ENCODE data around the gene TRIM39. TPM values are rescaled to one million over a fixed set of nuclear protein-coding genes. Genes with fewer than 3 reads are reported as not detected.

The TRIM39 gene
- total and polyA plus RNA-seq, 2 of the 4 experiments (the other 2 are of a cell fraction) = 7.5 to 10.0 TPM

DNA sequence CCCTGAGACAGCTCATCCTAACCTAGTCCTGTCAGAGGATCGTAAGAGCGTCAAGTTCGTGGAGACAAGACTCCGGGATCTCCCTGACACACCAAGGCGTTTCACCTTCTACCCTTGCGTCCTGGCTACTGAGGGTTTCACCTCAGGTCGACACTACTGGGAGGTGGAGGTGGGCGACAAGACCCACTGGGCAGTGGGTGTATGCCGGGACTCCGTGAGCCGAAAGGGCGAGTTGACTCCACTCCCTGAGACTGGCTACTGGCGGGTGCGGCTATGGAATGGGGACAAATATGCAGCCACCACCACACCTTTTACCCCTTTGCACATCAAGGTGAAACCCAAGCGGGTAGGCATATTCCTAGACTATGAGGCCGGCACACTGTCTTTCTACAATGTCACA, 15.0 kb downstream of the TRIM39 start:
- Histone ChIP-seq H2AFZ (replicated peaks; ENCODE audit: low read length, poor library complexity) (no peak overlapping the region), H3K9me1 (ENCODE audit: insufficient read depth, low read length) (peaks cover 7% of the 10 kb centered on the region), H2BK120ac (ENCODE audit: low read depth, low read length) (no peak overlapping the region), H3K9ac (ENCODE audit: low read depth, low read length) (no peak overlapping the region), H3K4me3 (ENCODE audit: insufficient read depth, low read depth, low read length) (no peak overlapping the region), H3K18ac (ENCODE audit: low read depth, low read length) (no peak overlapping the region), H3K9me3 (ENCODE audit: control insufficient read depth, insufficient read depth, low read length) (no peaks in the 10 kb centered on the region), H3K27me3 (ENCODE audit: control insufficient read depth, insufficient read depth, low read length) (no peaks in the 10 kb centered on the region), H2BK15ac (ENCODE audit: low read depth, low read length) (no peak overlapping the region), H3K36me3 (ENCODE audit: control insufficient read depth, insufficient read depth, low read length) (peaks cover 25% of the 10 kb centered on the region), H4K20me1 (ENCODE audit: insufficient read depth, low read length) (no peaks in the 10 kb centered on the region), H2BK20ac (ENCODE audit: low read depth, low read length) (no peak overlapping the region), H2BK5ac (ENCODE audit: low read depth, low read length, poor library complexity, severe bottlenecking) (no peak overlapping the region), H2AK5ac (ENCODE audit: low read depth, low read length) (no peak overlapping the region), H3K79me1 (ENCODE audit: low read depth in 1 of 2, low read length in 2 of 2) (peaks cover 8 to 10% of the 10 kb centered on the region in 2 experiments; a peak in 3 of 4 replicates), H3K23ac (ENCODE audit: low read depth, low read length) (no peak overlapping the region), H4K8ac (ENCODE audit: low read depth in 2 of 2, low read length in 2 of 2) (no peak overlapping the region), H3K56ac (ENCODE audit: extremely low read depth, insufficient read depth, low read length) (no peak overlapping the region), H3K27ac (ENCODE audit: insufficient read depth, low read length) (no peak overlapping the region), H4K91ac (ENCODE audit: insufficient read depth, low read depth, low read length) (no peak overlapping the region), H3K4ac (ENCODE audit: low read depth, low read length) (no peak overlapping the region), H3K4me2 (ENCODE audit: low read depth, low read length) (no peak overlapping the region), H4K5ac (ENCODE audit: low read depth, low read length) (no peak overlapping the region), H3K4me1 (ENCODE audit: control insufficient read depth, insufficient read depth, low read length) (no peaks in the 10 kb centered on the region), H2AK9ac (replicated peaks; ENCODE audit: low read depth, low read length, poor library complexity) (no peak overlapping the region), H3K14ac (replicated peaks; ENCODE audit: low read depth, low read length) (no peak overlapping the region)
- BruUV-seq (replicated peaks) = no TSS peak
- ATAC-seq (ENCODE audit: low read depth) (no peak), DNase-seq (no peak)
- dilution Hi-C loops (cut with HindIII; ENCODE audit: low sequenced_read_pairs, unreplicated experiment) (no loop called here), in situ Hi-C loops (cut with MboI; ENCODE audit: low sequenced_read_pairs) (no loop called here), intact Hi-C loops (cut with micrococcal nuclease) (no loop called here)
- CTCF ChIA-PET = no interaction called here
- no peak for TF ChIP-seq RCOR1 (IDR thresholded peaks at IDR 0.05; ENCODE audit: insufficient replicate concordance, low read length)
- TF ChIP-seq RFX5 (IDR thresholded peaks at IDR 0.05; ENCODE audit: low read depth, low read length) = no peak
- TF ChIP-seq SMC3 (IDR thresholded peaks at IDR 0.05; ENCODE audit: low read depth, low read length) = no peak
- no peak for TF ChIP-seq NFE2L2 (IDR thresholded peaks at IDR 0.05; ENCODE audit: low read depth, low read length)
- no peak for TF ChIP-seq CEBPB (IDR thresholded peaks at IDR 0.05; ENCODE audit: low read depth, low read length)
- no peak for TF ChIP-seq CHD1 (IDR thresholded peaks at IDR 0.05; ENCODE audit: low read depth, low read length)
- no peak for TF ChIP-seq MAZ (IDR thresholded peaks at IDR 0.05; ENCODE audit: borderline replicate concordance, low read depth, low read length)
- no peak for TF ChIP-seq MAFK (IDR thresholded peaks at IDR 0.05; ENCODE audit: low read depth, low read length)
- TF ChIP-seq, protein P1, sequence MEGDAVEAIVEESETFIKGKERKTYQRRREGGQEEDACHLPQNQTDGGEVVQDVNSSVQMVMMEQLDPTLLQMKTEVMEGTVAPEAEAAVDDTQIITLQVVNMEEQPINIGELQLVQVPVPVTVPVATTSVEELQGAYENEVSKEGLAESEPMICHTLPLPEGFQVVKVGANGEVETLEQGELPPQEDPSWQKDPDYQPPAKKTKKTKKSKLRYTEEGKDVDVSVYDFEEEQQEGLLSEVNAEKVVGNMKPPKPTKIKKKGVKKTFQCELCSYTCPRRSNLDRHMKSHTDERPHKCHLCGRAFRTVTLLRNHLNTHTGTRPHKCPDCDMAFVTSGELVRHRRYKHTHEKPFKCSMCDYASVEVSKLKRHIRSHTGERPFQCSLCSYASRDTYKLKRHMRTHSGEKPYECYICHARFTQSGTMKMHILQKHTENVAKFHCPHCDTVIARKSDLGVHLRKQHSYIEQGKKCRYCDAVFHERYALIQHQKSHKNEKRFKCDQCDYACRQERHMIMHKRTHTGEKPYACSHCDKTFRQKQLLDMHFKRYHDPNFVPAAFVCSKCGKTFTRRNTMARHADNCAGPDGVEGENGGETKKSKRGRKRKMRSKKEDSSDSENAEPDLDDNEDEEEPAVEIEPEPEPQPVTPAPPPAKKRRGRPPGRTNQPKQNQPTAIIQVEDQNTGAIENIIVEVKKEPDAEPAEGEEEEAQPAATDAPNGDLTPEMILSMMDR (conservative IDR thresholded peaks at IDR 0.05; ENCODE audit: low read depth, low read length) = no peak
- TF ChIP-seq BHLHE40 (IDR thresholded peaks at IDR 0.05; ENCODE audit: low read depth, low read length) = no peak
- no peak for TF ChIP-seq MXI1 (IDR thresholded peaks at IDR 0.05; ENCODE audit: borderline replicate concordance, low read depth, low read length)
- no peak for TF ChIP-seq POLR2A (IDR thresholded peaks at IDR 0.05; ENCODE audit: low read depth, low read length)
- TF ChIP-seq, protein P2, sequence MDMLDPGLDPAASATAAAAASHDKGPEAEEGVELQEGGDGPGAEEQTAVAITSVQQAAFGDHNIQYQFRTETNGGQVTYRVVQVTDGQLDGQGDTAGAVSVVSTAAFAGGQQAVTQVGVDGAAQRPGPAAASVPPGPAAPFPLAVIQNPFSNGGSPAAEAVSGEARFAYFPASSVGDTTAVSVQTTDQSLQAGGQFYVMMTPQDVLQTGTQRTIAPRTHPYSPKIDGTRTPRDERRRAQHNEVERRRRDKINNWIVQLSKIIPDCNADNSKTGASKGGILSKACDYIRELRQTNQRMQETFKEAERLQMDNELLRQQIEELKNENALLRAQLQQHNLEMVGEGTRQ (IDR thresholded peaks at IDR 0.05; ENCODE audit: low read depth, low read length) = no peak
- no peak for TF ChIP-seq FOS (IDR thresholded peaks at IDR 0.05; ENCODE audit: low read depth, low read length)
- TF ChIP-seq, protein P3, sequence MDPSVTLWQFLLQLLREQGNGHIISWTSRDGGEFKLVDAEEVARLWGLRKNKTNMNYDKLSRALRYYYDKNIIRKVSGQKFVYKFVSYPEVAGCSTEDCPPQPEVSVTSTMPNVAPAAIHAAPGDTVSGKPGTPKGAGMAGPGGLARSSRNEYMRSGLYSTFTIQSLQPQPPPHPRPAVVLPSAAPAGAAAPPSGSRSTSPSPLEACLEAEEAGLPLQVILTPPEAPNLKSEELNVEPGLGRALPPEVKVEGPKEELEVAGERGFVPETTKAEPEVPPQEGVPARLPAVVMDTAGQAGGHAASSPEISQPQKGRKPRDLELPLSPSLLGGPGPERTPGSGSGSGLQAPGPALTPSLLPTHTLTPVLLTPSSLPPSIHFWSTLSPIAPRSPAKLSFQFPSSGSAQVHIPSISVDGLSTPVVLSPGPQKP (IDR thresholded peaks at IDR 0.05; ENCODE audit: borderline replicate concordance, low read depth, low read length) = no peak
- TF ChIP-seq RAD21 (IDR thresholded peaks at IDR 0.05; ENCODE audit: low read length) = no peak
- 100% methylated on average over 1 of the region's 16 CpGs; no CpG with 5 or more reads in 1 of the 2 experiments for WGBS, 2 experiments (ENCODE audit: extremely low coverage in 2 of 2, insufficient read length in 1 of 2)
- POLR2A ChIA-PET (ENCODE audit: unreplicated experiment) = no interaction called here

Measured in IMR-90 (cell line).